WTC11 (cell line): Measurements from ENCODE around the gene AP5M1. TPM values are rescaled to one million over a fixed set of nuclear protein-coding genes. Genes with fewer than 3 reads are reported as not detected.

Source experiments
- ATAC-seq: fragments of 200-7000 bp; cut with Tn5 transposase; 2 replicates; pipeline ENCODE4 v1.10.0; 2021; ENCODE audit warnings: mild to moderate bottlenecking, moderate library complexity
- CTCF ChIA-PET: fragments of 300-600 bp; sonication (Branson Sonifier 250); formaldehyde crosslinking; loops from one replicate; lab custom pipeline; 2021; ENCODE audit warnings: antibody characterized with exemption; lab: Charles Lee
- POLR2A ChIA-PET: fragments of 350-600 bp; sonication (Branson Sonifier 250); formaldehyde crosslinking; loops from one replicate; lab custom pipeline; 2021; ENCODE audit warnings: antibody characterized with exemption; lab: Charles Lee
- DNase-seq: peaks from one replicate; pipeline ENCODE4 v3.0.0; 2021; ENCODE audit warnings: low spot score
- H3K27ac Mint-ChIP-seq: 2 replicates; pipeline ENCODE4 v1.8.0; 2021; ENCODE audit warnings: mixed read lengths
- H3K27me3 Mint-ChIP-seq: 2 replicates; pipeline ENCODE4 v1.8.0; 2021; ENCODE audit warnings: low read depth, mild to moderate bottlenecking, moderate library complexity, mixed read lengths
- H3K36me3 Mint-ChIP-seq: 2 replicates; pipeline ENCODE4 v1.8.0; 2021; ENCODE audit warnings: mixed read lengths
- H3K4me1 Mint-ChIP-seq: 2 replicates; pipeline ENCODE4 v1.8.0; 2022; ENCODE audit warnings: mixed read lengths
- H3K4me3 Mint-ChIP-seq: 2 replicates; pipeline ENCODE4 v1.8.0; 2021; ENCODE audit warnings: mild to moderate bottlenecking, moderate library complexity, mixed read lengths
- H3K9me3 Mint-ChIP-seq: 2 replicates; pipeline ENCODE4 v1.8.0; 2021; ENCODE audit warnings: mixed read lengths
- ATF2 ChIP-seq: sonication (generic); formaldehyde crosslinking; IDR thresholded peaks from 2 replicates; pipeline ENCODE4 v1.8.1; 2022; ENCODE audit warnings: low read depth, missing genetic modification reagents, borderline replicate concordance
- ATF3 ChIP-seq: sonication (generic); formaldehyde crosslinking; conservative IDR thresholded peaks from 2 replicates; pipeline ENCODE4 v1.8.1; 2022; ENCODE audit warnings: mild to moderate bottlenecking, missing genetic modification reagents
- ESRRA ChIP-seq: sonication (generic); formaldehyde crosslinking; IDR thresholded peaks from 2 replicates; pipeline ENCODE4 v1.8.1; 2022; ENCODE audit warnings: mild to moderate bottlenecking, missing genetic modification reagents, borderline replicate concordance
- ETV6 ChIP-seq: sonication (generic); formaldehyde crosslinking; IDR thresholded peaks from 2 replicates; pipeline ENCODE4 v1.8.1; 2022; ENCODE audit warnings: mild to moderate bottlenecking, missing genetic modification reagents
- FOXJ3 ChIP-seq: sonication (generic); formaldehyde crosslinking; IDR thresholded peaks from 2 replicates; pipeline ENCODE4 v1.9.0; 2021; ENCODE audit warnings: missing genetic modification reagents, mild to moderate bottlenecking, borderline replicate concordance
- FOXP1 ChIP-seq: sonication (generic); formaldehyde crosslinking; IDR thresholded peaks from 2 replicates; pipeline ENCODE4 v1.8.0; 2022; ENCODE audit warnings: missing genetic modification reagents, mild to moderate bottlenecking, moderate library complexity, borderline replicate concordance
- GABPB1 ChIP-seq: sonication (generic); formaldehyde crosslinking; IDR thresholded peaks from 2 replicates; pipeline ENCODE4 v1.8.1; 2023; ENCODE audit warnings: mild to moderate bottlenecking, missing genetic modification reagents
- JUN ChIP-seq: sonication (generic); formaldehyde crosslinking; IDR thresholded peaks from 2 replicates; pipeline ENCODE4 v1.8.0; 2023; ENCODE audit warnings: mild to moderate bottlenecking, missing genetic modification reagents
- KAT7 ChIP-seq: sonication (generic); formaldehyde crosslinking; IDR thresholded peaks from 2 replicates; pipeline ENCODE4 v1.8.1; 2023; ENCODE audit warnings: missing genetic modification reagents, mild to moderate bottlenecking, borderline replicate concordance
- MXD4 ChIP-seq: fragments of 250-450 bp; sonication (Bioruptor Pico); IDR thresholded peaks from 2 replicates; pipeline ENCODE4 v1.8.0; 2021; ENCODE audit warnings: mild to moderate bottlenecking, moderate library complexity, borderline replicate concordance
- PRDM15 ChIP-seq: sonication (generic); formaldehyde crosslinking; IDR thresholded peaks from 2 replicates; pipeline ENCODE4 v1.8.0; 2022; ENCODE audit warnings: missing genetic modification reagents
- ZNF121 ChIP-seq: sonication (generic); formaldehyde crosslinking; IDR thresholded peaks from 2 replicates; pipeline ENCODE4 v1.8.0; 2023; ENCODE audit warnings: missing genetic modification reagents
- ZNF138 ChIP-seq: sonication (generic); formaldehyde crosslinking; conservative IDR thresholded peaks from 2 replicates; pipeline ENCODE4 v1.8.1; 2022; ENCODE audit warnings: mild to moderate bottlenecking, moderate library complexity, missing genetic modification reagents
- ZNF219 ChIP-seq: sonication (generic); formaldehyde crosslinking; IDR thresholded peaks from 2 replicates; pipeline ENCODE4 v1.8.0; 2023; ENCODE audit warnings: missing genetic modification reagents, mild to moderate bottlenecking, borderline replicate concordance
- total RNA-seq: library from RNA; stranded (reverse); gene quantifications from 3 replicates; pipeline ENCODE4 v1.2.3, GENCODE V29; 2021
- TF ChIP-seq, protein P1 (sequence below): sonication (generic); formaldehyde crosslinking; IDR thresholded peaks from 2 replicates; pipeline ENCODE4 v1.8.0; 2022; ENCODE audit warnings: mild to moderate bottlenecking, missing genetic modification reagents
- TF ChIP-seq, protein P2 (sequence below): sonication (generic); formaldehyde crosslinking; IDR thresholded peaks from 2 replicates; pipeline ENCODE4 v1.8.1; 2022; ENCODE audit warnings: mild to moderate bottlenecking, missing genetic modification reagents, moderate library complexity, borderline replicate concordance
- TF ChIP-seq, protein P3 (sequence below): sonication (generic); formaldehyde crosslinking; IDR thresholded peaks from 2 replicates; pipeline ENCODE4 v1.8.1; 2023; ENCODE audit warnings: mild to moderate bottlenecking, missing genetic modification reagents

AP5M1 gene
- total RNA-seq, 1 experiment from 2014 or later, result 48.5 TPM

DNA sequence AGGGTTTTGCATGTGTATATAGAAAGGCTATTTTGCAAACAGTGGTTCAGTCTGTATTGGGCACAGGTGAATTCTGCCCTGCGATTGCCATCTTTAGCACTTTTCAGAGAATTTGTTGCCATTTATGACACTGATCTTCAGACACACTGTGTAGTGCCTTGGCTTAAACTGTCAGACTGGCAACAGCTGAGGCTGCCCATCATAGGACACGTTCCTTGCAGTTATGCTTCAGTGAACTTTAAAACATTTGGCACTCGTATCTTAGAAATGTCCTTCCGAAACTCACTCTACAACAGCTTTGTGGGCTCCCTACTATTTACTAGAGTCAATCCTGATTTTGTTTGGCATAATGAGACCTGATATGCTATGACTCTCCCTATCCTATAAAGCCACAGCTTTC is 29.1 kb downstream of the AP5M1 start (continued):
- TF ChIP-seq PRDM15 (CRISPR knock-in tag) (no peak), FOXJ3 (CRISPR knock-in tag) (no peak), ZNF121 (CRISPR knock-in tag) (no peak), ZNF138 (CRISPR knock-in tag) (no peak)
- TF ChIP-seq, protein P1, sequence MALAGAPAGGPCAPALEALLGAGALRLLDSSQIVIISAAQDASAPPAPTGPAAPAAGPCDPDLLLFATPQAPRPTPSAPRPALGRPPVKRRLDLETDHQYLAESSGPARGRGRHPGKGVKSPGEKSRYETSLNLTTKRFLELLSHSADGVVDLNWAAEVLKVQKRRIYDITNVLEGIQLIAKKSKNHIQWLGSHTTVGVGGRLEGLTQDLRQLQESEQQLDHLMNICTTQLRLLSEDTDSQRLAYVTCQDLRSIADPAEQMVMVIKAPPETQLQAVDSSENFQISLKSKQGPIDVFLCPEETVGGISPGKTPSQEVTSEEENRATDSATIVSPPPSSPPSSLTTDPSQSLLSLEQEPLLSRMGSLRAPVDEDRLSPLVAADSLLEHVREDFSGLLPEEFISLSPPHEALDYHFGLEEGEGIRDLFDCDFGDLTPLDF, result no peak

GRCh38 chr14:57299511-57299910 is 30.7 kb downstream of the AP5M1 start:
- CTCF ChIA-PET, result interaction anchor here (1.2 to 1.4 kb wide), 2 partner anchors 17 to 66 kb away, joined by 3 to 4 read pairs; no protein-coding TSS in a partner anchor
- Mint-ChIP-seq H3K4me3 (no peak overlapping the region), H3K27me3 (no peaks in the 10 kb centered on the region), H3K36me3 (no peaks in the 10 kb centered on the region), H3K4me1 (0 out of 2 replicates have a peak, but pooled peaks cover 4% of the 10 kb centered on the region), H3K9me3 (no peaks in the 10 kb centered on the region)
- DNase-seq, result no peak
- POLR2A ChIA-PET, result no interaction called here
- TF ChIP-seq ATF2 (CRISPR knock-in tag), result no peak
- TF ChIP-seq FOXP1 (CRISPR knock-in tag), result no peak
- TF ChIP-seq ATF3, result no peak
- no peak for TF ChIP-seq MXD4 (CRISPR knock-in tag)
- TF ChIP-seq KAT7, result no peak
- TF ChIP-seq, all 79 proteins: peak for 0
- peak; percentile 56; the same call in 1 of the 2 replicates for ATAC-seq
- H3K27ac Mint-ChIP-seq, result no peak overlapping the region

DNA sequence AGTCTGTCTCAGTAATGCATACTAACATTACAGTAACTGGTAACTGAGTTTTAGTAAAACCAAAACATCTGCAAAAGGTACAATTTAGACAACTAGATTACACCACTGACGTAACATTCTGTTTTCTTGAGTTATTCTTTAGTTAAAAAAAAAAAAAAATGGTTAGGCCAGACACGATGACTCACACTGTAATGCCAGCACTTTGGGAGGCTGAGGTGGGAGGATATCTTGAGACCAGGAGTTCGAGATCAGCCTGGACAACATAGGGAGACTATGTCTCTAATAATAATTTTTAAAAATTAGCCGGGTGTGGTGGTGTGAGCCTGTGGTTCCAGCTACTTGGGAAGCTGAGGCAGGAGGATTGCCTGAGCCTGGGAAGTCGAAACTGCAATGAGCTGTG is 34.1 kb downstream of the AP5M1 start:
- no peak for TF ChIP-seq JUN (CRISPR knock-in tag)
- no peak for TF ChIP-seq ESRRA (CRISPR knock-in tag)
- TF ChIP-seq, protein P2, sequence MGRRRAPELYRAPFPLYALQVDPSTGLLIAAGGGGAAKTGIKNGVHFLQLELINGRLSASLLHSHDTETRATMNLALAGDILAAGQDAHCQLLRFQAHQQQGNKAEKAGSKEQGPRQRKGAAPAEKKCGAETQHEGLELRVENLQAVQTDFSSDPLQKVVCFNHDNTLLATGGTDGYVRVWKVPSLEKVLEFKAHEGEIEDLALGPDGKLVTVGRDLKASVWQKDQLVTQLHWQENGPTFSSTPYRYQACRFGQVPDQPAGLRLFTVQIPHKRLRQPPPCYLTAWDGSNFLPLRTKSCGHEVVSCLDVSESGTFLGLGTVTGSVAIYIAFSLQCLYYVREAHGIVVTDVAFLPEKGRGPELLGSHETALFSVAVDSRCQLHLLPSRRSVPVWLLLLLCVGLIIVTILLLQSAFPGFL (CRISPR knock-in tag), result no peak
- TF ChIP-seq GABPB1, result no peak
- no peak for TF ChIP-seq ZNF219 (CRISPR knock-in tag)
- no peak for TF ChIP-seq ETV6 (CRISPR knock-in tag)
- no peak for TF ChIP-seq KAT7
- TF ChIP-seq, protein P3, sequence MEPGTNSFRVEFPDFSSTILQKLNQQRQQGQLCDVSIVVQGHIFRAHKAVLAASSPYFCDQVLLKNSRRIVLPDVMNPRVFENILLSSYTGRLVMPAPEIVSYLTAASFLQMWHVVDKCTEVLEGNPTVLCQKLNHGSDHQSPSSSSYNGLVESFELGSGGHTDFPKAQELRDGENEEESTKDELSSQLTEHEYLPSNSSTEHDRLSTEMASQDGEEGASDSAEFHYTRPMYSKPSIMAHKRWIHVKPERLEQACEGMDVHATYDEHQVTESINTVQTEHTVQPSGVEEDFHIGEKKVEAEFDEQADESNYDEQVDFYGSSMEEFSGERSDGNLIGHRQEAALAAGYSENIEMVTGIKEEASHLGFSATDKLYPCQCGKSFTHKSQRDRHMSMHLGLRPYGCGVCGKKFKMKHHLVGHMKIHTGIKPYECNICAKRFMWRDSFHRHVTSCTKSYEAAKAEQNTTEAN (CRISPR knock-in tag), result no peak
- Mint-ChIP-seq H3K27me3 (no peaks in the 10 kb centered on the region), H3K36me3 (no peaks in the 10 kb centered on the region), H3K4me3 (no peak overlapping the region), H3K4me1 (peaks cover 7% of the 10 kb centered on the region), H3K27ac (no peak overlapping the region), H3K9me3 (no peaks in the 10 kb centered on the region)
- DNase-seq (no peak), ATAC-seq (no peak)
- ChIA-PET CTCF (no interaction called here), POLR2A (no interaction called here)
